ENCODE results near the gene GADD45B. TPM values are rescaled to one million over a fixed set of nuclear protein-coding genes. Genes with fewer than 3 reads are reported as not detected.

GADD45B gene, protein sequence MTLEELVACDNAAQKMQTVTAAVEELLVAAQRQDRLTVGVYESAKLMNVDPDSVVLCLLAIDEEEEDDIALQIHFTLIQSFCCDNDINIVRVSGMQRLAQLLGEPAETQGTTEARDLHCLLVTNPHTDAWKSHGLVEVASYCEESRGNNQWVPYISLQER
- total RNA-seq = 25.8 and 26.1 TPM in 2 replicates

- Histone ChIP-seq H3K4me3 (ENCODE audit: low read depth, low read length) (peak within 1 kb of the TSS; percentile 99), H3K27me3 (ENCODE audit: control insufficient read depth, insufficient read depth, low read length) (no peaks in the 10 kb centered on the region), H3K36me3 (ENCODE audit: control insufficient read depth, insufficient read depth, low read length) (peaks cover 2% of the 10 kb centered on the region)
- TF ChIP-seq CTCF (IDR thresholded peaks at IDR 0.05; ENCODE audit: insufficient read depth, low read length, severe bottlenecking) = no peak
- peak; percentile 40 for FAIRE-seq
- peak; percentile 88 for DNase-seq (ENCODE audit: low read depth)
Observed at GRCh38 chr19:2475702-2476450, at the start of gene GADD45B. Gene GADD45B (plus strand): TSS chr19:2476127. CDS start chr19:2476359, 232 bp downstream.

DNA sequence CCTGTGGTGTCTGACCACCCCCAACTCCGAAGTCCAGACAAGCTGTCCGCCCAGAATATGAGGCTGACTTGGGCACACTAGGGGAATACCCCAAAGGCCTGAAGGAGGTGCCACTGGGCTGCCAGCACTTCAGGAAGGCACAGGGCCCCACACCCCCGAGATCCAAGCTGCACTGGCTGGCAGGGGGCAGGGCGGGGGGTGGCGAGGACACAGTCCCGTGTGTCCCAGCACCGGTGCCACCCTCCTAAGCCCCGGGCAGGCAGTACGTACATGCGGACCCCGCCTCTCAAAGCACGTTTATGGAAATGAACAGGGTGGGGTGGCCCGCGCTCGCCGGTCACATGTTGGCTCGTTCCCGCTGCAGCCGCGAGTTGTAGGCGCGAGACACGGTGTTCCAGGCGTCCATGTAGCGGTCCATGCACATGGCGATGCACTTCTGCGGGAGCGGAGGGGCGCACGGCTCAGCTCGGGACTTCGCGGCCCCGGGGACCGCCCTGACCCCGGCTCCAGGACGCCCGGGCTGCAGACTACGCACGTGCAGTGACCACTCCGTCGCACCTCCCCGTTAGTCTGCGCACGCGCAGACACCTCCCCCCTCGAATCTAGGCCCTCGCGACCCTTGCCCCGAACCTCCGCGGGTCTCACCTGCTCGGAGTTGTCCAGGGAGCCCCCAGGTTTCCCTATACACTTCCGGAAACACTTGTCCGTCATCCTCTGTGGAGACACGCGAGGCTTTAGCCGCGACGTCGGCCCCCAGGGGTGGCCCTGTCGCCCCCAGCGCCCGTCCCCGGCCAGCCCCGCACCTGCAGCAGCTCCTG is 49.1 kb upstream of the GADD45B start:
- H3K36me3 ChIP-seq (ENCODE audit: control insufficient read depth, insufficient read depth, low read length) = peaks cover 18% of the 10 kb centered on the region
- no peaks in the 10 kb centered on the region for H3K27me3 ChIP-seq (ENCODE audit: control insufficient read depth, insufficient read depth, low read length)
- peak overlapping the region; percentile 95 for H3K4me3 ChIP-seq (ENCODE audit: low read depth, low read length)
- no peak for FAIRE-seq
- no peak for DNase-seq (ENCODE audit: low read depth)
- TF ChIP-seq CTCF (IDR thresholded peaks at IDR 0.05; ENCODE audit: insufficient read depth, low read length, severe bottlenecking) = peak; percentile 4

DNA sequence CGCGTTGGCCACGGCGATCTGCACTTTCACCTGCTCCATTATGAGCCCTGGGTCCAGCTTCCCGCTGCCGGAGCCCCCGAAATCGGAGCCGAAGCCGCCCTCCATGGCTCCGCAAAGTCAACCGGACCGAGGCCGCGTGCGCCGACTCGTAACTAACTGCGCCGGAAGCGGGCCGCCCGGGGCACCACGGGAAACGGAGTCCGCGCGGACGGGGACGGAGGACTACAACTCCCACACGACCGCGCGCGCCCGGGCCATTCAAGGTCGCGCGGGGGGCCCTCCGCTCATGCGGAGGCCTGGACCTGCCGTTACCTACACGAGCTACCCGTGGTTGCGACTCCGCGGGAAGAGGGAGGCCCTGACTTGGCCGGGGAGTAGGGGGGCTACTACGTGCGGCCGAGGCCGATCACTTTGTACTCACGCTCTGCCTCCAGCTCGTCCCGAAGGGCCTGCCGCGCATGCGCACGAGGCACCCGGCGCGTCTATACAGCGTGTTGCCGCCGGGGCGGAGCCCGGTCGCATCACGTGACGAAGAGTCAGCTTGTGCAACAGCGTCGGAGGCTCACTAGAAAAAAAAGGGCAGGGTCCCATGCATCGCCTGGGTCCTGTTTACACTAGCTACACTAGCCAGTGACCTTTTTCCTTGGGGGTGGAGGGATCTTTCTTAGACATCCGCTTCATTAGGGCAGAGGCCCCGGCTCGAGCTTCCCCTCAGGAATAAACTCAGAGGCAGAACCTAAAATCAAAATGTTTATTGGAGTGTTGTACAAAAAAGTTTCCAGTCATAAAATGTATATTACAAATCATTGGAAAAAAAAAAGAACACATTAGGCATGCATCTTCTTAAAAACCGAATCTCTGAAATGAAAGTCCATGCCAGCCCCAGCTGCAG is 48.3 kb upstream of the GADD45B start, which contains the start of gene TIMM13:
TIMM13 (minus strand) TSS at position 158 of the 892 bp plus-strand sequence; CDS start at position 105, 53 bp downstream.
- Histone ChIP-seq H3K36me3 (ENCODE audit: control insufficient read depth, insufficient read depth, low read length) (peaks cover 20% of the 10 kb centered on the region), H3K4me3 (ENCODE audit: low read depth, low read length) (peak within 1 kb of the TSS; percentile 95), H3K27me3 (ENCODE audit: control insufficient read depth, insufficient read depth, low read length) (no peaks in the 10 kb centered on the region)
- FAIRE-seq = peak; percentile 18
- peak; percentile 88 for DNase-seq (ENCODE audit: low read depth)
- TF ChIP-seq CTCF (IDR thresholded peaks at IDR 0.05; ENCODE audit: insufficient read depth, low read length, severe bottlenecking) = no peak

GRCh38 chr19:2428321-2428690 is 47.6 kb upstream of the GADD45B start:
- DNase-seq (ENCODE audit: low read depth) = peak; percentile 10
- no peak for FAIRE-seq
- Histone ChIP-seq H3K27me3 (ENCODE audit: control insufficient read depth, insufficient read depth, low read length) (no peaks in the 10 kb centered on the region), H3K36me3 (ENCODE audit: control insufficient read depth, insufficient read depth, low read length) (peaks cover 20% of the 10 kb centered on the region), H3K4me3 (ENCODE audit: low read depth, low read length) (peak overlapping the region; percentile 95)
- TF ChIP-seq CTCF (IDR thresholded peaks at IDR 0.05; ENCODE audit: insufficient read depth, low read length, severe bottlenecking) = peak; percentile 3
